Esophagus squamous epithelium (tissue), 5 donors: ENCODE measurements around the gene DLX5. TPM values are rescaled to one million over a fixed set of nuclear protein-coding genes. Genes with fewer than 3 reads are reported as not detected.
A peak's percentile ranks its signal among the peaks of the same experiment; 100 is the strongest.

Source experiments
- DNase-seq: peaks from one replicate; lab custom pipeline; 2025; lab: John Stamatoyannopoulos, UW
- H3K27ac ChIP-seq, 4 donors: fragments of 200-600 bp; sonication (generic); one replicate each; pipeline ENCODE4 v1.5.1; 2016 to 2019; ENCODE audit warnings: mild to moderate bottlenecking in 1 of 4
- H3K27me3 ChIP-seq, 4 donors: fragments of 200-600 bp; sonication (generic); 1 replicate in 3 of 4; 2 replicates in 1 of 4; pipeline versions ENCODE4 v1.5.1 to v1.6.0; 2017 to 2021; ENCODE audit warnings: antibody characterized with exemption in 1 of 4
- H3K36me3 ChIP-seq, 3 donors: fragments of 200-600 bp; sonication (generic); one replicate each; pipeline ENCODE4 v1.5.1; 2016 to 2019
- H3K4me1 ChIP-seq, 3 donors: fragments of 200-600 bp; sonication (generic); one replicate each; pipeline ENCODE4 v1.5.1; 2017 to 2019
- H3K4me3 ChIP-seq, 4 donors: fragments of 200-600 bp; sonication (generic); 1 replicate in 3 of 4; 2 replicates in 1 of 4; pipeline ENCODE4 v1.5.1; 2016 to 2019; ENCODE audit warnings: mild to moderate bottlenecking in 2 of 4, moderate library complexity in 1 of 4
- H3K9me3 ChIP-seq, 3 donors: fragments of 200-600 bp; sonication (generic); one replicate each; pipeline ENCODE4 v1.5.1; 2016 to 2019
- POLR2A ChIP-seq, 4 donors: fragments of 450-650 bp; IDR thresholded peaks; one replicate each; pipeline ENCODE4 v1.6.1; 2017; ENCODE audit warnings: antibody characterized with exemption in 4 of 4, mild to moderate bottlenecking in 4 of 4, moderate library complexity in 3 of 4
- WGBS, 2 donors: methylation state at CpG; one replicate each; pipeline ENCODE4 v1.1.5; 2018; 5-methylcytosine and 5-hydroxymethylcytosine counted together
- intact Hi-C: fragments of 100-400 bp; cut with DNase I; formaldehyde crosslinking; loops from one replicate; pipeline ENCODE4 v1.15.0; 2022
- total RNA-seq, 4 donors: library from RNA; depleted of rRNA; stranded (reverse); fragments of >200 nt; gene quantifications; one replicate each; pipeline ENCODE4 v1.1.0, GENCODE V29; 2016
- TF ChIP-seq, protein P1 (sequence below), 6 experiments: fragments of 450-650 bp in 4 of 6; fragments of 200-600 bp in 2 of 6; sonication (generic) in 2 of 6; IDR thresholded peaks; one replicate each; pipeline ENCODE4 v1.5.1; 2016 to 2019; ENCODE audit warnings: antibody characterized with exemption in 6 of 6, mild to moderate bottlenecking in 4 of 6, moderate library complexity in 4 of 6
- donor health status: DM: yes; HTN: yes; CAD: no.

Gene DLX5
- total RNA-seq, 4 donors from 2014 or later = 1.3 to 1.8 (median 1.7) TPM; not detected in 1

DNA sequence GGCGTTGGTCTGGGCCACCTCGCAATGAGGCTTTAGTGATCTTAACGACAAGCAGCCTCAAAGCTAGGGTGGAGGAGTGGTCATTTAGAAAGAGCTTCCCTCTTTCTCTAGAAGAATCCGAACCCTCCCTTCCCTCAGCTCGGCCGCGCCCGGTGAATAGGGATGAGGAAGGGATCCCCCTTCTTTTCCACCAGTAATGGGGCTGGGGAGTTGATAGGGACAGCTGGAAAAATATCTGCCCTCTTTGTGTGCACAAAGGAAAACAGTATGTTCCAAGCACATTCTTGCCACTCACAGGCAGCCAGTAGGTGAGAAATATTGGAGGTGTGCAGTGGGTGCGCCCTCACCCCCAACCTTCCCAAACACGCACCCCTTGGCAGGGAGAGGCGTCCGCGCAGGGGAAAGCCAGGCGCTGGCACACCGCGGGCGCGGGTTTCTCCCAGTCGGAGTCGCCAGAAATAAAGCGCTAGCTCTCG lies 6.5 kb downstream of the DLX5 start:
- no peaks in the 10 kb centered on the region for H3K36me3 ChIP-seq
- no peak overlapping the region for H3K27ac ChIP-seq
- H3K9me3 ChIP-seq = no peaks in the 10 kb centered on the region
- H3K4me1 ChIP-seq = peaks cover 12 to 55% (median 24%) of the 10 kb centered on the region in 3 donors
- intact Hi-C loops = no loop called here
- no peak for TF ChIP-seq POLR2A (IDR thresholded peaks at IDR 0.05)
- TF ChIP-seq, protein P1, sequence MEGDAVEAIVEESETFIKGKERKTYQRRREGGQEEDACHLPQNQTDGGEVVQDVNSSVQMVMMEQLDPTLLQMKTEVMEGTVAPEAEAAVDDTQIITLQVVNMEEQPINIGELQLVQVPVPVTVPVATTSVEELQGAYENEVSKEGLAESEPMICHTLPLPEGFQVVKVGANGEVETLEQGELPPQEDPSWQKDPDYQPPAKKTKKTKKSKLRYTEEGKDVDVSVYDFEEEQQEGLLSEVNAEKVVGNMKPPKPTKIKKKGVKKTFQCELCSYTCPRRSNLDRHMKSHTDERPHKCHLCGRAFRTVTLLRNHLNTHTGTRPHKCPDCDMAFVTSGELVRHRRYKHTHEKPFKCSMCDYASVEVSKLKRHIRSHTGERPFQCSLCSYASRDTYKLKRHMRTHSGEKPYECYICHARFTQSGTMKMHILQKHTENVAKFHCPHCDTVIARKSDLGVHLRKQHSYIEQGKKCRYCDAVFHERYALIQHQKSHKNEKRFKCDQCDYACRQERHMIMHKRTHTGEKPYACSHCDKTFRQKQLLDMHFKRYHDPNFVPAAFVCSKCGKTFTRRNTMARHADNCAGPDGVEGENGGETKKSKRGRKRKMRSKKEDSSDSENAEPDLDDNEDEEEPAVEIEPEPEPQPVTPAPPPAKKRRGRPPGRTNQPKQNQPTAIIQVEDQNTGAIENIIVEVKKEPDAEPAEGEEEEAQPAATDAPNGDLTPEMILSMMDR (IDR thresholded peaks at IDR 0.05) = no peak
- no peak for DNase-seq
- peak overlapping the region in 1 of 4 donors; percentile 10 for H3K4me3 ChIP-seq
- H3K27me3 ChIP-seq = peaks cover 7 to 100% (median 51%) of the 10 kb centered on the region in 4 donors
- 5 to 16% methylated on average over 13 to 16 of the region's 22 CpGs for WGBS, 2 donors

DNA sequence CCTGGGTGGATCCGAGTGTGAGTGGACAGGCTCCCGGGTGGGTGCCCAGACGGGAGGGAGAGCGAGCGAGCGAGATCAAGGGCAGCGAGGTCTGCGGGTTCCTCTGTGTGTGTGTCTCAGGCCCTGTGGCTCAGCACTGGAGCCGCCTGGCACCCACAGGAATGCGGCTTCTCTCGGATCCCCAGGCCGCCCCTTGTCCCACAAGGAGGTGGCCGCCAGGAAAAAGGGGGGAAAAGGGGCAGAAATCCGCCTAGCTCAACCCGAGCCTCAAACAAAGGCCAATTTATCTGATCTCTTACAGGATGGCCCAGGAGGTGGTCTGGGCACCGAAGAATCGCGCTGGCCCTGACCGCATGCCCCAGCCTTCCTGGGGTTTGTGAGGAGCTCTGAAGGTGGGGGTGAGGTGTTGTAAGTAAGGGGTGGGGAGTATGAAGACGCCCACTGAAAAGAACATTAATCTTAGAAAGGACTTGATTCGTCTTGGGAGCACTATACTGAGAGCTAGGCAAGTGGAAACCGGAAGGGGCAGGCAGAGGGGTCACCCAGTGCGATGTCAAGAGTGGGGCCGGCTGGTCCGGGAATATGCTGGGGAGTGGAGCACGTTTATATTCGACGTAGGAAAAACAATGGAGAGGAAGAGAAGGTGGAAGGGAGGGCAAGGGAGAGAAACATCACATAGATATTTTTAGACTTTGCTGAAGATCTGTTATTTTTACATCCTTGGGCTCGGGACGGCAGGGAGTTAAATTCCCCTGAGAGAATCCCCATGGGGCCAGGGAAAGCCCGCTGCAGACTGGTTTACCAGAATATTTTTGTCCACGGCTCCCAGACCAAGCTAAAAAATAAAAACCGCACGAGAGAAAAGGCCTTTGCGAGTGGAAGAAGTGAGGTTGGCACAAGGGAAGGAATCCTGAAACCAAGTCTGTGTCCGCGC lies 7.2 kb downstream of the DLX5 start:
- WGBS, 2 donors = 11 to 22% methylated on average over 29 to 31 of the region's 37 CpGs
- Histone ChIP-seq H3K36me3 (no peaks in the 10 kb centered on the region), H3K4me1 (peaks cover 12 to 48% (median 24%) of the 10 kb centered on the region in 3 donors), H3K27me3 (peaks cover 7 to 100% (median 56%) of the 10 kb centered on the region in 4 donors), H3K27ac (no peak overlapping the region), H3K9me3 (no peaks in the 10 kb centered on the region), H3K4me3 (peak overlapping the region in 1 of 4 donors; percentile 38)
- TF ChIP-seq POLR2A (IDR thresholded peaks at IDR 0.05) = no peak
- TF ChIP-seq, protein P1 (IDR thresholded peaks at IDR 0.05) = no peak
- intact Hi-C loops = no loop called here
- no peak for DNase-seq

DNA sequence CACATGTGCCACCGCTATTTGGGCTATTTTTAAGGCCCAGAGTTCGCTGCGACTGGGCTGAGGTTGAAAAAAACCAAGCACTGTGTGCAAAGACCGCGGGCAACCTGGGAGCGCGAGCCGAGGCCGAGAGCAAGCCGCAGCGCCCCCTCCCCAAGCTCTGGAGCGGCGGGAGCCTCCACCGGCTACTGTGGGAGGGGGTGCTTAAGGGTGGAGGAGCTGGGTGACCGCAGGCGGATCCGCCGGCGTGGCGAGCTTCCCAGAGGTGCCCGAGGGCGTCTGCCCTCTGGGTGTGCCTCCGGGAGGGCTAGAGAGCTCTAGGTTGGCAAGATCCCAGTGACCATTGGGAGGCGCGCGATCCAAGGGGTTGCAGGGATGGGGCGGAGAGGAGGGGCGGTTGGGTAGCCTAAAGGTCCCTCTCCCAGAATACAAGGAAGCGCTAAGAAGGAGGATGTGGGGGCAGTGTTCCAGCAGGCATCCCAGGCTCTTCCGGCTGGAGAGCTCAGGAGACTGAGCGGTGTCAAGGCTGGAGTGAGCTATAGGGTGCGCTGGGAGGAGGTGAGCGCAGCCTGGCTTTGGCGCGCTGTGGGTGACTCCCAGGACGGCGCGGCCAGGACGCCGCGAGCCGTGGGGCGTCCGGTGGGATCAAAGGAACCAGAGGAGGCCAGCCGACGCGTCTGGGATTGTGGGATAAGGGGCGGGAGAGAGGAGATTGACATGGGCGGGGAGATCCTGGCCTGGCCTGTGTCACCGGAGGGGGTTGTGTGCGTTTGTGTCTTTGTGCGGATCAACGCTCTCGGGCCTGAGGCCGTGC lies 8.0 kb downstream of the DLX5 start:
- intact Hi-C loops = no loop called here

DNA sequence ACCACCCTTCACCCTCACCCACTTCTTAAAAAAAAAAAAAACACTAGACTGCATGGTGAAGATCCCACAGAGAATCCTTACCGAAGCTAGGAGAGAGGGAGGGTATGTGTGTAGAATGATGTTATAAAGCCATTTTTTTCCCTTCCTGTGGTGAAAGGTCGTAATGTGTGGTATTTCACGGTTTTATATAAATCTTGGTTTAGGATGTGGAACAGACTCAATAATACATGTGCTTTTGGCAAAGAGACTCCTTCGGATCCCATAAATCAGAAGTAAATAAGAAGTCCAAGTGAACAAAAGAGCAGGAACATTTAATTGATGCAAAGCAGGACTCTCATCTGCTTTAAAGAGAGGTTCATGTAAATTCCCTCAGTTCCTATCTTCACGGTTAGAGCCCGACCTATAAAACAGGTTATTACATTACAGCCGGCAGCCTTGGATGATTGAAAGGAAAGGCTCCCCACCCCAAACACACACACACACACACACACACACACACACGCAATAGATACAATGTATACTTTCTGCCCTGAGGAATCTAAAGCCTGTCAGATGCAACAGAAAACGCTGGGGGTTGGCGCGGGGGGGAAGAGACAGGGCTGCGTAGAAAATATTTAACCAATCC lies 8.8 kb downstream of the DLX5 start:
- Histone ChIP-seq H3K27ac (no peak overlapping the region), H3K9me3 (no peaks in the 10 kb centered on the region), H3K27me3 (peaks cover 0 to 100% (median 59%) of the 10 kb centered on the region in 4 donors), H3K4me3 (peak overlapping the region in 1 of 4 donors; percentile 38), H3K4me1 (peaks cover 12 to 32% (median 24%) of the 10 kb centered on the region in 3 donors), H3K36me3 (no peaks in the 10 kb centered on the region)
- intact Hi-C loops = no loop called here
- TF ChIP-seq, protein P1 (IDR thresholded peaks at IDR 0.05) = no peak
- TF ChIP-seq POLR2A (IDR thresholded peaks at IDR 0.05) = no peak
- 6 to 7% methylated on average over 11 of the region's 12 CpGs for WGBS, 2 donors
- DNase-seq = no peak

More for the DNA sequence above, 8.0 kb downstream of the DLX5 start:
- Histone ChIP-seq H3K4me3 (peak overlapping the region in 1 of 4 donors; percentile 38), H3K4me1 (peaks cover 12 to 39% (median 24%) of the 10 kb centered on the region in 3 donors), H3K27me3 (peaks cover 2 to 100% (median 61%) of the 10 kb centered on the region in 4 donors), H3K9me3 (no peaks in the 10 kb centered on the region), H3K27ac (no peak overlapping the region), H3K36me3 (no peaks in the 10 kb centered on the region)
- TF ChIP-seq POLR2A (IDR thresholded peaks at IDR 0.05) = no peak
- TF ChIP-seq, protein P1 (IDR thresholded peaks at IDR 0.05) = no peak
- 4 to 6% methylated on average over 29 to 43 of the region's 55 CpGs for WGBS, 2 donors
- no peak for DNase-seq
